ENCODE results near the gene PVALB. TPM values are rescaled to one million over a fixed set of nuclear protein-coding genes. Genes with fewer than 3 reads are reported as not detected.

The PVALB gene
- total RNA-seq, 1 experiment from 2014 or later, result not detected

GRCh38 chr22:36860821-36861659 is 44.2 kb upstream of the PVALB start, which contains the start of gene NCF4 (continued):
- TF ChIP-seq REST (IDR thresholded peaks at IDR 0.05; ENCODE audit: low read depth) (no peak), POLR2AphosphoS5 (IDR thresholded peaks at IDR 0.05; ENCODE audit: low read depth, low read length) (no peak), JUND (IDR thresholded peaks at IDR 0.05) (no peak), ATF3 (IDR thresholded peaks at IDR 0.05) (no peak), POLR2A (IDR thresholded peaks at IDR 0.05; ENCODE audit: borderline replicate concordance, extremely low read depth, insufficient read depth, insufficient read length) (no peak)
- TF ChIP-seq, protein P1, sequence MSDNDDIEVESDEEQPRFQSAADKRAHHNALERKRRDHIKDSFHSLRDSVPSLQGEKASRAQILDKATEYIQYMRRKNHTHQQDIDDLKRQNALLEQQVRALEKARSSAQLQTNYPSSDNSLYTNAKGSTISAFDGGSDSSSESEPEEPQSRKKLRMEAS (IDR thresholded peaks at IDR 0.05), result no peak

- H3K4me2 ChIP-seq (ENCODE audit: low read length), result no peak overlapping the region
- TF ChIP-seq EZH2phosphoT487 (IDR thresholded peaks at IDR 0.05; ENCODE audit: borderline replicate concordance) (no peak), CBX3 (IDR thresholded peaks at IDR 0.05; ENCODE audit: low read depth) (no peak), RAD21 (IDR thresholded peaks at IDR 0.05; ENCODE audit: low read depth) (no peak), YY1 (IDR thresholded peaks at IDR 0.05; ENCODE audit: extremely low read depth, insufficient replicate concordance, low read depth, low read length) (no peak), SRF (IDR thresholded peaks at IDR 0.05; ENCODE audit: low read depth) (no peak), ZNF274 (IDR thresholded peaks at IDR 0.05; ENCODE audit: low read depth, low read length) (no peak), POLR2AphosphoS5 (IDR thresholded peaks at IDR 0.05; ENCODE audit: low read depth, low read length) (no peak), EZH2 (IDR thresholded peaks at IDR 0.05) (no peak), REST (IDR thresholded peaks at IDR 0.05; ENCODE audit: low read depth) (no peak)
- intact Hi-C loops (cut with micrococcal nuclease), result loop anchor here (1.0 kb wide), 1 partner anchor 118 kb away; no protein-coding TSS in a partner anchor
- BruUV-seq (replicated peaks), result no TSS peak
- peaks cover 2% of the 10 kb centered on the region; the same call in 1 of the 2 replicates for H3K27me3 ChIP-seq (ENCODE audit: insufficient read depth, low read length)
- no peaks in the 10 kb centered on the region for H3K9me3 ChIP-seq (ENCODE audit: control insufficient read depth in 1 of 2, insufficient read depth in 1 of 2, low read depth in 1 of 2, low read length in 2 of 2)
- no peak overlapping the region for H3K9ac ChIP-seq (ENCODE audit: low read length)
- peaks cover 0 to 12% of the 10 kb centered on the region in 2 experiments; a peak in 1 of 4 replicates for H3K4me1 ChIP-seq (ENCODE audit: control insufficient read depth in 1 of 2, insufficient read depth in 2 of 2, low read length in 2 of 2)
- no peaks in the 10 kb centered on the region for H3K36me3 ChIP-seq (ENCODE audit: control insufficient read depth in 1 of 2, insufficient read depth in 2 of 2, low read length in 2 of 2)
- ChIA-PET RAD21 (ENCODE audit: low non-redundant PET in 1 of 2, low total read pairs in 2 of 2, uncharacterized antibody in 2 of 2, unreplicated experiment in 2 of 2) (no interaction called here), POLR2A (no interaction called here), CTCF (no interaction called here)
- DNase-seq (ENCODE audit: low read depth, low spot score) (no peak), ATAC-seq (no peak)
- H2AFZ ChIP-seq (ENCODE audit: low read depth, low read length, poor library complexity, severe bottlenecking), result no peak overlapping the region
- no peaks in the 10 kb centered on the region for H3K79me2 ChIP-seq (ENCODE audit: insufficient read depth, low read length)
- no peak overlapping the region for H3K4me3 ChIP-seq (replicated peaks in 1 of 2; ENCODE audit: low read depth in 1 of 2, low read length in 2 of 2)
- H3K9me2 ChIP-seq (ENCODE audit: insufficient read depth), result no peaks in the 10 kb centered on the region
- H4K20me1 ChIP-seq (ENCODE audit: insufficient read depth), result no peaks in the 10 kb centered on the region
- no peak overlapping the region for H3K27ac ChIP-seq (ENCODE audit: low read depth, low read length)
Measured at GRCh38 chr22:36860438-36860820, 43.6 kb upstream of the PVALB start.

All from HCT116 (cell line).